ENCODE measurements around the gene EIF2B2. TPM values are rescaled to one million over a fixed set of nuclear protein-coding genes. Genes with fewer than 3 reads are reported as not detected.
A peak's percentile ranks its signal among the peaks of the same experiment; 100 is the strongest.

The EIF2B2 gene
- total RNA-seq, 1 experiment from 2014 or later: 43.5 TPM

- Histone ChIP-seq H3K9me3 (replicated peaks) (no peaks in the 10 kb centered on the region), H3K27me3 (replicated peaks) (no peaks in the 10 kb centered on the region), H3K4me3 (no peak overlapping the region), H3K4me1 (replicated peaks) (peaks cover 17% of the 10 kb centered on the region), H3K36me3 (no peaks in the 10 kb centered on the region), H3K27ac (no peak overlapping the region)
- no peak for DNase-seq (ENCODE audit: low read depth in 1 of 2, low spot score in 2 of 2)
These were observed 24.8 kb upstream of the EIF2B2 start for GRCh38 chr14:74977901-74978385.

GRCh38 chr14:74978416-74978947, 24.2 kb upstream of the EIF2B2 start:
- DNase-seq (ENCODE audit: low read depth in 1 of 2, low spot score in 2 of 2): no peak
- Histone ChIP-seq H3K4me1 (replicated peaks) (peaks cover 12% of the 10 kb centered on the region), H3K9me3 (replicated peaks) (no peaks in the 10 kb centered on the region), H3K27ac (no peak overlapping the region), H3K36me3 (no peaks in the 10 kb centered on the region), H3K4me3 (no peak overlapping the region), H3K27me3 (replicated peaks) (no peaks in the 10 kb centered on the region)

GRCh38 chr14:74979029-74979428, 23.7 kb upstream of the EIF2B2 start:
- Histone ChIP-seq H3K36me3 (no peaks in the 10 kb centered on the region), H3K27ac (no peak overlapping the region), H3K4me1 (replicated peaks) (peaks cover 12% of the 10 kb centered on the region)

GRCh38 chr14:74979442-74980397, 23.0 kb upstream of the EIF2B2 start:
- H3K36me3 ChIP-seq: no peaks in the 10 kb centered on the region
- peaks cover 12% of the 10 kb centered on the region for H3K4me1 ChIP-seq (replicated peaks)
- no peak overlapping the region for H3K27ac ChIP-seq
- no peaks in the 10 kb centered on the region for H3K27me3 ChIP-seq (replicated peaks)
- H3K4me3 ChIP-seq: no peak overlapping the region
- no peak for DNase-seq (ENCODE audit: low read depth in 1 of 2, low spot score in 2 of 2)
- H3K9me3 ChIP-seq (replicated peaks): no peaks in the 10 kb centered on the region

More at GRCh38 chr14:74979029-74979428, 23.7 kb upstream of the EIF2B2 start:
- H3K4me3 ChIP-seq: no peak overlapping the region
- no peak for DNase-seq (ENCODE audit: low read depth in 1 of 2, low spot score in 2 of 2)
- no peaks in the 10 kb centered on the region for H3K27me3 ChIP-seq (replicated peaks)
- H3K9me3 ChIP-seq (replicated peaks): no peaks in the 10 kb centered on the region

- Histone ChIP-seq H3K36me3 (no peaks in the 10 kb centered on the region), H3K9me3 (replicated peaks) (no peaks in the 10 kb centered on the region), H3K27me3 (replicated peaks) (no peaks in the 10 kb centered on the region), H3K4me3 (no peak overlapping the region), H3K4me1 (replicated peaks) (peaks cover 12% of the 10 kb centered on the region), H3K27ac (no peak overlapping the region)
- no peak for DNase-seq (ENCODE audit: low read depth in 1 of 2, low spot score in 2 of 2)
These were observed 22.4 kb upstream of the EIF2B2 start for GRCh38 chr14:74980398-74980730.

GRCh38 chr14:74980731-74981461, 21.8 kb upstream of the EIF2B2 start:
- DNase-seq (ENCODE audit: low read depth in 1 of 2, low spot score in 2 of 2): peak in 1 of 2 experiments; percentile 6
- Histone ChIP-seq H3K36me3 (no peaks in the 10 kb centered on the region), H3K4me3 (no peak overlapping the region), H3K4me1 (replicated peaks) (peaks cover 12% of the 10 kb centered on the region), H3K27ac (no peak overlapping the region), H3K27me3 (replicated peaks) (no peaks in the 10 kb centered on the region), H3K9me3 (replicated peaks) (no peaks in the 10 kb centered on the region)

- Histone ChIP-seq H3K36me3 (no peaks in the 10 kb centered on the region), H3K4me1 (replicated peaks) (peaks cover 12% of the 10 kb centered on the region), H3K27me3 (replicated peaks) (no peaks in the 10 kb centered on the region), H3K9me3 (replicated peaks) (no peaks in the 10 kb centered on the region), H3K27ac (no peak overlapping the region), H3K4me3 (no peak overlapping the region)
- DNase-seq (ENCODE audit: low read depth in 1 of 2, low spot score in 2 of 2): no peak
These were observed 21.3 kb upstream of the EIF2B2 start for GRCh38 chr14:74981462-74981782.

- no peak for DNase-seq (ENCODE audit: low read depth in 1 of 2, low spot score in 2 of 2)
- H3K36me3 ChIP-seq: no peaks in the 10 kb centered on the region
- no peaks in the 10 kb centered on the region for H3K27me3 ChIP-seq (replicated peaks)
- peaks cover 12% of the 10 kb centered on the region for H3K4me1 ChIP-seq (replicated peaks)
- H3K4me3 ChIP-seq: no peak overlapping the region
- H3K9me3 ChIP-seq (replicated peaks): no peaks in the 10 kb centered on the region
- no peak overlapping the region for H3K27ac ChIP-seq
These were observed 20.9 kb upstream of the EIF2B2 start for GRCh38 chr14:74981833-74982232.

- Histone ChIP-seq H3K4me1 (replicated peaks) (peaks cover 12% of the 10 kb centered on the region), H3K9me3 (replicated peaks) (no peaks in the 10 kb centered on the region)
These were observed 20.1 kb upstream of the EIF2B2 start for GRCh38 chr14:74982661-74983060.

GRCh38 chr14:74983343-74983742, 19.4 kb upstream of the EIF2B2 start:
- Histone ChIP-seq H3K36me3 (no peaks in the 10 kb centered on the region), H3K27ac (no peak overlapping the region), H3K27me3 (replicated peaks) (no peaks in the 10 kb centered on the region), H3K4me3 (no peak overlapping the region), H3K9me3 (replicated peaks) (no peaks in the 10 kb centered on the region), H3K4me1 (replicated peaks) (peaks cover 12% of the 10 kb centered on the region)
- DNase-seq (ENCODE audit: low read depth in 1 of 2, low spot score in 2 of 2): no peak

More at GRCh38 chr14:74982661-74983060, 20.1 kb upstream of the EIF2B2 start:
- Histone ChIP-seq H3K36me3 (no peaks in the 10 kb centered on the region), H3K4me3 (no peak overlapping the region), H3K27me3 (replicated peaks) (no peaks in the 10 kb centered on the region), H3K27ac (no peak overlapping the region)
- DNase-seq (ENCODE audit: low read depth in 1 of 2, low spot score in 2 of 2): no peak

GRCh38 chr14:74984236-74985027, 18.3 kb upstream of the EIF2B2 start:
- Histone ChIP-seq H3K27me3 (replicated peaks) (no peaks in the 10 kb centered on the region), H3K4me1 (replicated peaks) (peaks cover 12% of the 10 kb centered on the region), H3K9me3 (replicated peaks) (no peaks in the 10 kb centered on the region), H3K36me3 (no peaks in the 10 kb centered on the region), H3K27ac (no peak overlapping the region), H3K4me3 (no peak overlapping the region)
- no peak for DNase-seq (ENCODE audit: low read depth in 1 of 2, low spot score in 2 of 2)

- Histone ChIP-seq H3K4me3 (no peak overlapping the region), H3K27ac (no peak overlapping the region), H3K36me3 (no peaks in the 10 kb centered on the region), H3K9me3 (replicated peaks) (no peaks in the 10 kb centered on the region), H3K4me1 (replicated peaks) (peaks cover 9% of the 10 kb centered on the region), H3K27me3 (replicated peaks) (no peaks in the 10 kb centered on the region)
- DNase-seq (ENCODE audit: low read depth in 1 of 2, low spot score in 2 of 2): no peak
These were observed 17.8 kb upstream of the EIF2B2 start for GRCh38 chr14:74985028-74985310.

GRCh38 chr14:74985806-74986205, 16.9 kb upstream of the EIF2B2 start:
- Histone ChIP-seq H3K27ac (no peak overlapping the region), H3K36me3 (no peaks in the 10 kb centered on the region), H3K9me3 (replicated peaks) (no peaks in the 10 kb centered on the region), H3K27me3 (replicated peaks) (no peaks in the 10 kb centered on the region), H3K4me3 (no peak overlapping the region), H3K4me1 (replicated peaks) (peaks cover 7% of the 10 kb centered on the region)
- no peak for DNase-seq (ENCODE audit: low read depth in 1 of 2, low spot score in 2 of 2)
